Measurements from ENCODE around the gene C16orf78.
A peak's percentile ranks its signal among the peaks of the same experiment; 100 is the strongest.

DNA sequence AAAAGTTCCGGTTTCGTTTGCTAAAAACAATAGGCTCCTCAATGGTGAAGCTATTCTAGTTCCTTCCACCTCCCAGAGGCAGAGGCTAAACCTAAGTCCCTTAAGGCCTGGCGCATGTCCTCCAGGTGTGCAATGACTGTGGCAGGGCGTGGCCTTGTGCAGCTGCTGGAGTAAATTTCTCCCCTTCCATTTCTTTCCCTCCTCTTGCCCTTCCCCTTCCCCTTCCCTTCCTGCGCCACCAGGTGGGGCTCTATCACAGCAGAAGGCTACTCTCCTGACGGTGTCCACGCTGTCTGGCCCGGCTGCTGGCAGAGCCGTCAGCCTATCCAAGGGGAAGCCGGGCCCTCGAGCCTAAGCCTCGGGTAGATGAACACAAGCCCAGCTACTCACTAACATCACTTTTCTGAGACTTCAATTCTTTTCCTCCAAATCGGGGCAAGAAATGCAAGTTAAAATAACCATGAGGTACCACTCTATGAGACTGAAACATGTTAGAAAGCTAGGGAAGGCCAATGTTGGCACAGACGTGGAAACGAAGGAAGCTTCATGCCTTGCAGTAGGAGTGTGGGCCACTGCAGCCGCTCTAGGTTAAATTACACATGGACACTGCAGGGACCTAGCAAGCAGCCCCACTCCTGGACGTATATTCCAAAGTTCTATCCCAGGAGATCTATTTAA is 34.4 kb downstream of the C16orf78 start:
- TF ChIP-seq, protein P1, sequence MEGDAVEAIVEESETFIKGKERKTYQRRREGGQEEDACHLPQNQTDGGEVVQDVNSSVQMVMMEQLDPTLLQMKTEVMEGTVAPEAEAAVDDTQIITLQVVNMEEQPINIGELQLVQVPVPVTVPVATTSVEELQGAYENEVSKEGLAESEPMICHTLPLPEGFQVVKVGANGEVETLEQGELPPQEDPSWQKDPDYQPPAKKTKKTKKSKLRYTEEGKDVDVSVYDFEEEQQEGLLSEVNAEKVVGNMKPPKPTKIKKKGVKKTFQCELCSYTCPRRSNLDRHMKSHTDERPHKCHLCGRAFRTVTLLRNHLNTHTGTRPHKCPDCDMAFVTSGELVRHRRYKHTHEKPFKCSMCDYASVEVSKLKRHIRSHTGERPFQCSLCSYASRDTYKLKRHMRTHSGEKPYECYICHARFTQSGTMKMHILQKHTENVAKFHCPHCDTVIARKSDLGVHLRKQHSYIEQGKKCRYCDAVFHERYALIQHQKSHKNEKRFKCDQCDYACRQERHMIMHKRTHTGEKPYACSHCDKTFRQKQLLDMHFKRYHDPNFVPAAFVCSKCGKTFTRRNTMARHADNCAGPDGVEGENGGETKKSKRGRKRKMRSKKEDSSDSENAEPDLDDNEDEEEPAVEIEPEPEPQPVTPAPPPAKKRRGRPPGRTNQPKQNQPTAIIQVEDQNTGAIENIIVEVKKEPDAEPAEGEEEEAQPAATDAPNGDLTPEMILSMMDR (IDR thresholded peaks at IDR 0.05): peak; percentile 27 to 84 (median 77)
- TF ChIP-seq POLR2A (IDR thresholded peaks at IDR 0.05): no peak
